NCI-H526 treated with DMSO at 0.1 percent for 48 hours (cell line): ENCODE data around the gene HMX1.

ENCODE experiments used
- DNase-seq: peaks from one replicate; lab custom pipeline; 2025; lab: John Stamatoyannopoulos, UW

HMX1 gene

GRCh38 chr4:8892556-8893226 lies 21.1 kb upstream of the HMX1 start:
- no peak for DNase-seq

- no peak for DNase-seq
These were observed 20.3 kb upstream of the HMX1 start for GRCh38 chr4:8891646-8892555.

- DNase-seq: no peak
These were observed 19.6 kb upstream of the HMX1 start for GRCh38 chr4:8891255-8891645.

GRCh38 chr4:8888856-8889255 lies 17.2 kb upstream of the HMX1 start:
- no peak for DNase-seq

GRCh38 chr4:8886612-8887406 lies 15.2 kb upstream of the HMX1 start:
- no peak for DNase-seq

- DNase-seq: no peak
These were observed 10.6 kb upstream of the HMX1 start for GRCh38 chr4:8882239-8882638.

- no peak for DNase-seq
These were observed 9.2 kb upstream of the HMX1 start for GRCh38 chr4:8880851-8881250.

GRCh38 chr4:8879574-8879973 lies 7.9 kb upstream of the HMX1 start:
- no peak for DNase-seq

GRCh38 chr4:8878421-8878820 lies 6.8 kb upstream of the HMX1 start:
- no peak for DNase-seq

GRCh38 chr4:8877780-8878040 lies 6.1 kb upstream of the HMX1 start:
- no peak for DNase-seq

GRCh38 chr4:8876982-8877779 lies 5.5 kb upstream of the HMX1 start:
- DNase-seq: no peak

- DNase-seq: no peak
These were observed 3.4 kb upstream of the HMX1 start for GRCh38 chr4:8874896-8875680.

- no peak for DNase-seq
These were observed 2.6 kb upstream of the HMX1 start for GRCh38 chr4:8874003-8874895.

GRCh38 chr4:8872402-8873291 lies 1.0 kb upstream of the HMX1 start:
- no peak for DNase-seq

GRCh38 chr4:8870647-8871416 lies 807 bp downstream of the HMX1 start:
- DNase-seq: no peak

- DNase-seq: no peak
These were observed 1.6 kb downstream of the HMX1 start for GRCh38 chr4:8869898-8870646.

- no peak for DNase-seq
These were observed 2.4 kb downstream of the HMX1 start for GRCh38 chr4:8869002-8869897.
